Activated CD4-positive, alpha-beta T cell treated with anti-CD3 and anti-CD28 coated beads, Interleukin-2, amount 50 U/mL, for 1 hour (primary cell): ENCODE measurements around the gene BCL2.

Experiments used
- DNase-seq: peaks from one replicate; pipeline ENCODE4 v3.0.0-alpha.2; 2020

Gene BCL2

DNA sequence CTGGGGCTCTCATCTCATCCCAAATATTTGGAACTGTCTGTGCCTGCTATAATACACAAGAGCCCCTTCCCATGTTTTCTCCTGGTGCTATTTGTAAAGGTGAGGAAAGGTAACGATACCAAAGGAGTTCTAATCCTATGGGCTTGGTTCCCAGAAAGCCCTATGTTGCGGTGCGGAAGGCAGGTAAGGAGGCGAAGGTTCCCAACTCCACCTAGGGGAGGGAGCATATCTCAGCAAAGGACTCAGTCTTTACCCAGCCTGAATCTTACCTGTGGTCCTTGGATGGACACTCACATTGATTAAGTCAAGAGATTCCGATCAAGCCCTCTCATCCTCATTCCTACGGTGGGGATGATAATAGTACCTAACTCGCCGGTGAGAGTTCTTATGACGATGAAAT lies 140.1 kb downstream of the BCL2 start:
- DNase-seq, result no peak

DNA sequence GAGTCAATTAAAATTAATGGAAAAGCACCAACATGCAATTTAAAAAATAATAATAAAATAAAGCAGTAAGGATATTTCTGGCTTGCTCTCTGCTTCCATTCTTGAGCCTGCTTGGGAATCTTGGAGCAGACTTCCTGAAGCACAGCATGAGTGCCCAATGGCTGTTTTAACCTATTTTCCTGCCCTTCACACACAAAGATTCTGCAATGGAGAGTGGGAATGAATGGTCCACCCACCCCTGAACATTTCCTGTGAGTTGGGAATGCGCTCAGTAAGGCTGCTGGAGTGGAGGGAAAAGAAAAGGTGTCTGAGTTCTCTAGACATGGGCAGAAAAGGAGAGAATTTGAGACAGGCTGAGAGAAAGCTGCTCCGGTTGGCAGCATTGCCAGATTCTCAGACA lies 140.6 kb downstream of the BCL2 start:
- no peak for DNase-seq

DNA sequence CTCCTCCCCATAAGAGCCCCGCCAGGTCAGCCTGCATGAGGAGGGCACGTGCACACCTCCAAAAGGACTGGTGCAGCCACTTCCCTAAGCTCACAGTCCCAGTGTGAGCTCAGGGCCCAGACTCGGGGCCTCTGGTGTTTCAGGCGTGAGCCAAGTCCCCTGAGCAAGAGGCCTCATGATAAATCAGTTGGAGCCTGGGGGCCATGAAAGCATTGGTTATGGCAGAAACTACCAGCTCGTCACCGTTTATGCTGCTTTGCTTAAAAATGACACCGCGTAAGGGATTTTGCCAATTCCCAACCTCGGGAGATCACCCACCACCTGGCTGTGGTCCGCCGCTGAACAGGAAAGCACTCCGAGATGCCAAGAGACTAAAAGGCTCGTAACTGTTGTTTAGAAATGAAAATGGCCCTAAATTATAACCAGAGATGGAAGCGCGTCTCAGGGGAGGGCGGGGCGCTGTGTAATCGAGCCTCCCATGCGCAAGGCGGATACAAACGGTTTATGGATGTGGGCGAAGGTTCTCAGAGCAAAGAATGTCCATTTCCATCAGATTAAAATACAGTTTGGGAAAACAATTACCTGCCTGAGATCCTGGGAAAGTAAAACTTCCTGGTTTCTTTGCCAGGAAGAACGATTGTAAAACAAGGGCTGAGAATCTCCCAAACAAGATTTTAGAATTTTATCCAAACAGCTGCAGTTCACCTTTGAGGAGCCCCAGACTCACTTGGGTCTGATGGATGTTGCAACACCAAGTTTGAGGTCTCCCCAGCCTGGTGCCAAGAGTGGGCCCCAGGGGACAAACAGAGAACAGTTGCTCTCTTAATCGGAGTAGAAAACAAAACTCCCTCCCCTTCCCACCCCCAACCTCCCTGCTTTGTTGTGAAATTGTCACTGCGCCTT lies 141.4 kb downstream of the BCL2 start:
- DNase-seq, result no peak

DNA sequence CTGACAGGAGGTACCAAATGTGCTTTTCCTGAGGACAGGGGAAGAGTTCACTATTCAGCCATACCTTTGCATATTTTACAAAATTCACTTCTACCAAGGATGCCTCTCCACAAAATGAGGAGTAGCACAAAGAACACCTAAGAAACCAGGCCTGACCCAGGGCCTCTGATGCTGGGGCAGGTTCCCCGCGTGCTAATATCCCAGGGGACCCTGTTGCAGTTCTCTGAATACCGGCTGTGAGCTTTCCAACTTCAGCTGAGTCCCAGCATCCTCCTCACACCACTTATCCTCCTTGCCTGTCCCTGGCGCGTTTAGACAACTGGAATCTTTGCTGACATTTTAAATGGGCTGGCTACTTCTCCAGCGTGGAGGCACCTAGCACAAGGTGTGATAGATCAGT lies 142.3 kb downstream of the BCL2 start:
- DNase-seq, result no peak

DNA sequence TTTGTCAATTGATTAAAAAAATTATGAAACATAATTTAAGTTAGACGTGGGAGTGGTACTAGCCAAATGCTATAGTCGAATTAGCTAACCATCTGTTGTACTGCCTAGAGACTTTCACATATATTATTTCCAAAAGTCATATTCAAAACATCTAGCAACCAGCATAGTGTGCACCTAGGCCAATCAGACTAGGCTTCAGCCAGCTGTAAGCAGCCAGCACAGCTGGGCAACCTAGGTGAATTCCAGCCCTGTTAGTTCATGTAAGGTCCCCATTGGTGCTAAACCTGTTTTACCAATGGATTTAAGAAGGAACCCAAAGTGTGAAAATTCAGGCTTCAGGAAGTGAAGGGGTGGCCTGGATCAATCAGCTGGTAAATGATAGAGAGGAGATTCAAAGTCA lies 144.3 kb downstream of the BCL2 start:
- DNase-seq, result no peak

DNA sequence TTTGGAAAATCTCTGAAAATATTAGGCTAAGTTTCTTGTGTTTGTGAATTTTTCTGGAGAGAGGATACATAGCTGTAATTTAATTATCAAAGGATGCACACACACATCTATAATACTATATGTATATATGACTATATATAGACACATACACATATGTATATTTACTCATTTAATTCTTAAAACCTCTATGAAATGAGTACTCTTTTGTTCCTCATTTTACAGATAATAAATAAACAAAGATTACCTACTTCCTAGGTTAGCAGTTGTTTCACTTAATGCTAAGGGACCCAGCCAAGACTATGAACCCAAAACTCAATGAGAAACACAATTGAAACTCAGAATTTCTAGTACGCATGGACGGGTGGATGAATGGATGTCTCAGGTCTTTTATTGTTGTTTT lies 145.6 kb downstream of the BCL2 start:
- DNase-seq, result no peak

DNA sequence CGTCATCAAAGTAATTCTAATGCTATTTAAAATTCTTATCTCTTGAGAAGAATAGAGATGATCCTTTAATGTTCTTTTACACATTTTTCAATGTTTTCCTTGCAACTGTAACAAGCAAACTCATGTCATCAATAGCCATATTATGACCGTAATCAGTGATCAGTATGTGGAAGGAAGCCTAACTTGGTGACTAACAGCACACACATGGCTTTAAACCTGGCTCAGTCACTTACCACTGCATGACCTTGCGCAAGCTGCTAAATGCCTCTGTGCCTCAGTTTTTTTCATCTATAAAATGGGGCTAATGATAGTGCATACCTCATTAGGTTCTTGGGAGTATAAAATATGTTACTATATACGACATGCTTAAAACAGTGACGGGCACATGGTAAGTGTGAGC lies 149.7 kb downstream of the BCL2 start:
- DNase-seq, result no peak

DNA sequence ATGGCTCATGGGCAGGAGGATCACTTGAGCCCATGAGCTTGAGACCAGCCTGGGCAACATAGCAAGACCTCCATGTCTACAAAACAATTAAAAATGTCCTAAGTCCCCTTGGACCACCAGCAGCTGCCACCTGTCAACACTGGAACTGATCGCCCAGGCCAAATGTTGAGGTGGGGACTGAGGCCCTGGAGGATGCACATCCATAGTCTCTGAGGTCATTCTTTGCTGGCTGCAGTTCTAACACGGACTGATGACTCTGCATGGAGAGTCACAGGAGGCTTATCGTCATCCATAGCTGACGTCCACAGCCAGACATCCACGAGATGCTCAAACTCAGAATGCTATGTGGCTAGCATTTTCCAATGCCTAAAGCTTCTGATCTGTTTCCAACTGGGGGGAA lies 151.3 kb downstream of the BCL2 start:
- DNase-seq, result no peak

DNA sequence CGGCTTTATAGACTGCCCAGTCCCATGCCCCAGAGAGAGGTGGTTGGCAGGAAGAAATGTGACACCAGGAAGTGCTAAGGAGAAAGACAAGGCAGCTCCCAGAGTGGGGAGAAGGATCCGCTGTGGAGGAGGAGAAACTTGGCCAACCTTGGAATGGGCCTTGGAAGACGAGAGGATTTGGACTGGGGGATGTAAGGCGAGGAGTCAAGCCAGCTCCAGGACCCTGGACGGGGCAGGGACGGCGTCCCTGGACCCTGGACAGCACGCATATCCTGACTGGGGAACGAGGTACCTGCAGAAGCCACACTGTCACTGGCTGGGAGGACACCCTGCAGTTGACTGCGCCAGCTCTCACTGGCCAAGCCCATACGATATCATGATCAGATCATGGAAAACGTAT lies 153.4 kb downstream of the BCL2 start:
- DNase-seq, result no peak

DNA sequence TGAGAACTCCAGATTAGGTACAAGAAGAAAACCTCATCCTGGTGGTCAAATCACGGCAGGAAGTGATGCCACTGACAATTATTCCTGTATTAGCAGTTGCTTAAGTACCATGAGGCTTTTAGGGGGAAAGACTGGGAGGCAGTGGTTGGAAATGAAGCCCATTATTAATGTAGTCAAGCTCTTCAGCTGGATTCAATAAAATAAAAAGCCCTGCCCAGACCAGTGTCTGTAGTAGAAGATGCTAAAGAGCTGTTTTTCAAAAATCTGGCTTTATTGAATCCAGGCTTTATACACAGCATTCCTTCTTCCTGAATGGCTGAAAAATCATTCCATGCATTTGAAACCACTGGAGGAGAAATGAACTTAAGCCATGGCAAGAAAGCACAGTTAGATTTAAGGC lies 155.2 kb downstream of the BCL2 start:
- no peak for DNase-seq

DNA sequence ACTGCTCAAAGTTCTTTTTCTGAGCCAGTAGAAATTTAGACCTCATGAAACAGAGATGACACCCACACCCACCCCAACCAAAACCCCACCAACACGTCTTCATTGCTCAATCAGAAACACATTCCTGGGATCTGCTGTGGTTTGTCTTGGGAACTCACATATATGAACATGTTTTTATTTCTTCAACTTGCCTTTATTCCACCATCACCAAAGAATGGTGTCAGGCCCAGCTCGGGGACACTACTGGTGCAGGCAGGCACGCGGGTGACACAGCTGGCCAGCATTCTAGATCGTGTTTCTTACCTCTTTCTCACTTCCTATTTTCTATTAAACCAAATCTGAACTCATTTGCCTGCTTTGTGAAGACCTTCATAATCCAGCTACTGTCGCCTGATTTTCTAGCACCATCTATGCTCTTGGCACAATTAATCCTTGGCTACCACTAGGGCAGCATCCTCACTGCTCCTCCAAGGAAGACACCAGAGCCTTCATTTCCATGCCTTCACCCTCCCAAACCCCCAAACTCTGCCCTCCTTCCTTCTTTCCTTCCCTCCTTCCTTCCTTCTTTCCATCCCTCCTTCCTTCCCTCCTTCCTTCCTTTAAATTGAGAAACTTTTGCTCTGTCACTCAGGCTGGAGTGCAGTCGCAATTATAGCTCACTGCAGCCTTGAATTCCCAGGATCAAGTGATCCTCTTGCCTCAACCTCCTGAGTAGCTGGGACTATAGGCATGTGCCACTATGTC lies 157.1 kb downstream of the BCL2 start:
- DNase-seq, result no peak

DNA sequence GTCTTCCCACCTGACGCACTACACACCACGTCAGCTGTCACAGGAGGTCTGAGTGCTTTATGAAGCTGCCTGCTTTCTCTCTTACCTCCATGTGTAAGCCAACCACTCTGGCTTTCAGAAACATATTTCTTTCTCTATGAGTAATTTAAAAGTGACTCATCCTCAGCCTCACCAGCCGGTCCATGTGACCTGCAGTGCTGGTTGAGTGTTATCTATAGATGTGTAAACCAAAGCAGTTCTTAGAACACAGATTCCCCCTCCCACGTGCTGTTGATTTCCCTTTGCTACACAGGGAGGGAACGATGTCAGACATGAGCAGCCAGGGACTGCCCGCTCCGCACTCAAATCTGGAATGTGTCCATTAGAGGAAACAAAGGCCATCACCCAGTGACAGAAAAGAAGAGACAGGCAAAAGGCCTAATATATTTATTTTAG lies 157.8 kb downstream of the BCL2 start:
- DNase-seq, result peak; percentile 73

DNA sequence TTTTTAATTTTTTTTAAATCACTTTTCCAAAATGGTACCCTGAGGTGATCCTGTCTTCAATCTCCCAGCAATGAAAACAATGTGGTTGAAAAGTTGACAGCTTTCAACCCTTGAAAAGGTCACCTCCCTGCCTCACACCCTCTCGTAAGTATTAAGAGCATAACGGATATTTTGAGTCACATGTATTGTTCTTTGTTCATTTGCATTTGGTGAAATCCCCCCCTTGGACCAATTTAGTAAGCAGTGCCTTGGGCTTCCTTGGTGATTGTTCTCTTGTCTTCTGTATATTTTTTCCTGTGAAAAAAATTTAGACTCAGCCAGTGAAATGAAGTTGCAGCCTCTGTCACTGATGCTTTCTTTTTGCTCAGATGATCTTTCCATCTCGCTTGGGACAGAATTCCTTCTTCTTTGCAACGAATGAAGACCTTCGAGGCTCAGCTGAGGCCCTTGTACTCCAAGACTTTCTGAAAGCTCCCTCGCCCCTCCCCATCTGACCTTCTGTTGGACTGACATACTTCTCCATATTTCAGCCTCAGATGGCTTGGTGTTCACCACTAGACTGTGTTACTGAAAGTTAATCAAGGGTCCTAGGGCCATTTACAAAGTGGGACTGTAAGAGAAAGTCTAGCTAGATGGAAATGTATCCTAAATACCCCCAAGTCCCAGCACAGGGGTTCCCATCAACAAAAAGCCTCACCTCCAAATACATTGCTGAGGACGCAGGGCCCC lies 158.4 kb downstream of the BCL2 start:
- DNase-seq, result peak; percentile 22

DNA sequence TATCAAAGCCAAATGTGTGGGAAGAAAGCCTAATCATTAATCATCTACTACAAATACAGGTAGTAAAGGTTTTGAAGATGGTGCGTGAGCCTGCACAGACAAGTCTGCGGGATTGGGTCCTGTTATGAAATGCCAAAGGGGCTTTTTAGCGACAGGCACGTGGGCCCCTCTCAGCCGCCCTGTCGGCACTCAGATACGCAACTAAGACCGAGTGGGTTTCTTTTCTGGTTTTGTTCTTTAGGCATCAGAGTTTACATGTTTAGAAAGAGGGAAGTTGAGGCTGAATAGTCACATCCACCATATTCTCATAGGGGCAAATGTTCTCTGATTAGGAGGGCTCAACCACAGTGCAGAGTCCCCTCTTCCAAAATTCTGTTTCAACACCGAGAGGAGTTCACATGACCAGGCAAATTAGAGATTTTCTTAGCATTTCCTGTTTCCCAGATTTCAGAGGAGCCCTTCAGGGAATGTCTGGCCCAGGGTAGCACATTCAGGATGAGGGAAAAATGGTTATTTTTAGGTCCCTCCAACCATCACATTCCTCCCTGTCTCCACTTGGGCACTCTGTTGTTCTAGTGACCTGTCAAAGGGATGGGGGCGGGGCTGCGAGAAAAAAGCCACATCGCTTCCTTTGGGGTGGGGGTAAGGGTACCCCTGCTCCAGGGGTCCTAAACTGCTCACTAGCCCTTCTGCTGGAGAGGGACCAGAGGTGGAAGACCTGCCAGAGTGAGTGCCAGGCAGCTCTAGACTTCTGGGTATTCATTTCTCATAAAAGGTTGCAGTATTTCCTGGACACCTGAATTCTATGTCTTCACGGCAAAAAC lies 159.2 kb downstream of the BCL2 start:
- DNase-seq, result no peak

DNA sequence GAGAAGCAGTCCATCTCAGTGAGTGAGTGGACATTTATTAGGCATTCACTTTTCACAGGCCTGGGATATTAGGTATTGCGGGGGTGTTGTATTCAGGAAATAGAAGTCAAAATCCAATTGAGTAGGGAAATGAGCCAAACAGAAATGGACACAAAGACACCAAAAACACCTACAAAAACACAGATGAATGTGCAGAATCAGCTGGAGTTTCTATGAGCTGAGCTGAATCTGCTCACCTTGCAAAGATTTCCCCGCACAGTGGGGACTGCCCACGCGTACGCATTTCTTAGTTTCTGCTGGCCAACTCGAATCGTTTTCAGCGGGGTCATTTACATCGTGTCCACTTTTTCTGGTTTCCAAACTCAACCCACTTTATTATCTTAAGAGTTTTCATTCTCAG lies 160.0 kb downstream of the BCL2 start:
- no peak for DNase-seq

DNA sequence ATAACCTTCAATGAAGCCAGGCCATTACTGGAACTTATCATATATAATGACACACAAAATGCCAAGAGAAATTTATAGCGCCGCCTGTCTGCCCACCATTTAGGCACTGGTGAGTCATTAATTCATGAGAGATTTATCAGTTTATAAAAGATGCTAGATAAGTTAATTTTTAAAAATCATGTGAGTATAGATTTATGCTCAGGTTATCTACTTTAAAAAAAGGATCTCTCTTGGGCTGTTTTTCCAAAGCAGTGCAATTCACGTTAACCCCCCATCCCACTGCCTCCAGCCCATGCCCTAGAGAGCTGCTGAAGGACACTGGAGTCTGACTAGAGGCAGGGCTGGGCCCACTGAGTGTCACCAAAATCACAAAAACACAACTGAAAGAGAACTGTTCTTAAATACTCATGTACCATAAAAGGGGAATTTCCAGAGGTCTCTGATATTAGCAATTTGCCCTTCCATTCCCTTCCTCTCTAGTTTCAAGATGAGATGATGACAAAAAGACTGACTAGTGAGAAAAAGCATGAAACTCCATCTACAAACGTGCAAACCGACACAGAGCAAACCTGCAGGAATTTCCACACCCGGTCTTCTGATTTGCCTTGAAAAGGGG lies 160.8 kb downstream of the BCL2 start:
- DNase-seq, result peak; percentile 19

DNA sequence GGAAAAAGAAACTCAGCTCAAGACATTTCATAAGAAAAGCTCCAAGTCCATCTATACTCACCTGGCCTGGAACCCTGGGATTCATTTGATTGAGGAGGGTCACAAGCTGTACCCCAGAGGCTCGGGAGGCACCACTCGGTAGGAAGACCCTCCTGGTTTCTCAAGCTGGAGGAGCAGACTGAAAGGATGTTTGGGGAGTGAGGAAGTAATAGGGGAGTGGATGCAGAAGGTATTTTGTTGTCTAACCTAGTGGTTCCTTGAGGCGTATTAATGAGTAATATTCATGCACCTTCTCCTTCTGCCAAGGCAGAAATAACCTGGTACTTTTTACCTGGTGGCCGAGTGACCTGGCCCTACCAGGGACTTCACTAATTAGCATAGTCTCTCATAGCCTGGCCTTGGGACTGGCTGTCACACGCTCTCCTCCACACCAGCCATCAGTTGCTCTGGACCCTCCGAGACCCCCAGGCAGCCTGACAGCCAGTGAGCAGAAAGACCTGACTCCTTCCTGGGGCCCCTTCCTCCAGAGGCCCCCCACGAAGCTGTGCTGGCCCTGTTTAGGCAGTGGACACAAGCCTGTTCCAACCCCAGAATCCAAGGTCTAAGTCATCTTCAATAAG lies 161.4 kb downstream of the BCL2 start:
- no peak for DNase-seq

DNA sequence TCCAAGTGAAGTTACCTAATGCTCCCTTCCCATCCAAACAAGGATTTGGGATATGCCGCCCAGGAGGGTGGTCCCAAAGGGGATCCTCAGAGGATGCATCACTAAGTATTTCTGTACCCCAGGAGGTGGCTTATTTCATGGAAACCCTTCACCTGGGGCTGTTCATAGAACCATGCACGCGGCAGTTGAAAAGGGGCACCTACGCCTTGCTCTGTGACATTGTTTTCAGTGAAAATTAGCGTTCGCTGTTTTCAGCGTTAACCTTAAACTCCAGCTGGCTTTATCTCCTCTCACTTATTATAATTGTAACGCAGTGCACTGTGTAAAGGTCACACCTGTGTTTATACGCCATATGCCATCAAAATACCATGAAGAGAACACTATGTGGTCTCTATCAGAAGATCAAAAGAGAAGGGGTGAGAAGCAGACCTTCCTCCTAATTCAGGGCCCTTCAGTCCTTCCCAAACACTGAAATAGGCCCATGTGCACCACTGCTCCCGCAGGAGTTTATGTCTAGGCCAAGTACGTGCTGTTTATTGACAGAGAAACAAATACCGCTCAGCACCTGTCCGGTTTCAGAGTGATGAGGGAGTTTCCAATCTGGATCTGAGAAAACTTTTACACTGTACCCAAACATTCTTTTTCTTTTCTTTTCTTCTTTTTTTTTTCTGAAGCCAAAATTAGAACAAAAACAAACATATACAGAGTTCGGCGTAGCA lies 162.1 kb downstream of the BCL2 start:
- peak; percentile 24 for DNase-seq

DNA sequence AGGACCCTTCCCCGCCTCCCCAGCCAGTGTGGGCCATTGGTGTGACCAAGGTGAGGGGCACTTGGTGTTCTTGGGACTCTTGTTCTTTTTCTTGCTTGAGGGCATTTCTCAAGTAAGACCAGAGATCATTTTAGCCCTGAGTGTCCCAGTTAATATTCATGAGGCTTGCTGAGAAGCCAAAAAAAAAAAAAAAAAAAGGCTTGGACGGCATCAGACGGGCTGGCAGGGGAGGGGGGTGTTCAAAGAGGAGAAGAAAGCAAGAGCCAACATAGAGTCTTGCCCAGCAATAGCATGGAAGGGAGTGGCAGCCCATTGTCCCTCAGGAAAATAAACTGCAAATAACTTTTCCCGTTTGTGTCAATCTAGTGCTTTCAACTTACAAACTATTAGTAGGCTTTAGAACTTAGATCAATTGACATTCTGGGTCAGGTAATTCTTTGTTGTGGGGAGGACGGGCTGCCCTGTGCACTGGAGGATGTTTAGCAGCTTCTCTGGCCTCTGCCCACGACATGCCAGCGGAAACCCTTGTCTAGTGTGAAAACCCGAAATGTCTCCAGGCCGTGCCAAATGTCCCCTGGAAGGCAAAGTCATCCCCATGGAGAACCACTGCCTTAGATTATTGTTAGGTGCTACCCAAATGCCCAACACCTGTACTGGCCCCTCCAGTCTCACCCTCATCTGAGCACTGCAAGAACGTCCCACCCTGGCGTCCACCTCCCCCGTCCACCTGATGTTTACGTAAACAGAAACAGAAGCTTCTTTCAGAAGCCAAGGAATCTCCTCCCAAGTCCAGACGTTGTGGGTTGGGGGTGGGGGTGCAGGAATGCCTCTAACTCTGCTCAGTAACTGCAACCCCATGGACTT lies 163.4 kb downstream of the BCL2 start:
- no peak for DNase-seq
